Activated CD4-positive, alpha-beta T cell treated with anti-CD3 and anti-CD28 coated beads, Interleukin-2, Interleukin-6, amounts not matched to agents 100 ng/mL and 50 ng/mL, durations not matched to agents 16 hours and 8 hours (primary cell): Measurements from ENCODE around the gene CD151.

Source experiments
- DNase-seq: peaks from one replicate; pipeline ENCODE4 v3.0.0-alpha.2; 2020

Gene CD151

GRCh38 chr11:797296-798092, 35.3 kb upstream of the CD151 start:
- peak; percentile 81 for DNase-seq

- DNase-seq, result peak; percentile 91
These were observed 34.5 kb upstream of the CD151 start, which contains the start of gene SLC25A22 for GRCh38 chr11:798093-798713. Gene SLC25A22 (minus strand): TSS chr11:798281. CDS start chr11:795006, 3,275 bp downstream.

- no peak for DNase-seq
These were observed 33.0 kb upstream of the CD151 start for GRCh38 chr11:799641-800316.

- DNase-seq, result no peak
These were observed 32.3 kb upstream of the CD151 start for GRCh38 chr11:800473-800872.

- no peak for DNase-seq
These were observed 31.5 kb upstream of the CD151 start for GRCh38 chr11:801097-801780.

- DNase-seq, result no peak
These were observed 30.6 kb upstream of the CD151 start for GRCh38 chr11:802018-802617.

- DNase-seq, result no peak
These were observed 29.9 kb upstream of the CD151 start for GRCh38 chr11:802693-803466.

- DNase-seq, result no peak
These were observed 29.3 kb upstream of the CD151 start for GRCh38 chr11:803467-803742.

- DNase-seq, result no peak
These were observed 28.8 kb upstream of the CD151 start for GRCh38 chr11:803770-804598.

GRCh38 chr11:804599-804964, 28.2 kb upstream of the CD151 start:
- peak; percentile 10 for DNase-seq

- peak; percentile 77 for DNase-seq
These were observed 24.1 kb upstream of the CD151 start for GRCh38 chr11:808427-809286.

- DNase-seq, result peak; percentile 99
These were observed 23.3 kb upstream of the CD151 start, which contains the start of gene RPLP2 for GRCh38 chr11:809287-810039. Gene RPLP2 (plus strand): TSS chr11:809967. CDS start chr11:810235, 268 bp downstream.

GRCh38 chr11:810040-810567, 22.6 kb upstream of the CD151 start:
- DNase-seq, result no peak

- DNase-seq, result peak; percentile 23
These were observed 21.1 kb upstream of the CD151 start for GRCh38 chr11:811446-812245.

- no peak for DNase-seq
These were observed 20.4 kb upstream of the CD151 start for GRCh38 chr11:812390-812789.

GRCh38 chr11:813072-813455, 19.7 kb upstream of the CD151 start:
- no peak for DNase-seq

GRCh38 chr11:813456-814096, 19.2 kb upstream of the CD151 start:
- peak; percentile 17 for DNase-seq
